GM12878 (cell line): ENCODE measurements around the gene RBMS3. TPM values are rescaled to one million over a fixed set of nuclear protein-coding genes. Genes with fewer than 3 reads are reported as not detected.

Source experiments
- ATAC-seq: fragments of 200-7000 bp; cut with Tn5 transposase; 3 replicates; pipeline ENCODE4 v1.9.1; 2020; ENCODE audit warnings: mild to moderate bottlenecking, moderate library complexity
- BruUV-seq: library from RNA; stranded (reverse); fragments of 400-500 nt; replicated peaks from 2 replicates; lab custom pipeline; 2021; lab: Mats Ljungman, UMichigan
- CTCF ChIA-PET: fragments of 300-600 bp; sonication (Branson Sonifier 250); formaldehyde crosslinking; extraction: SDS; loops from one replicate; lab custom pipeline; 2021; ENCODE audit warnings: inconsistent platforms; lab: Yijun Ruan, JAX
- POLR2A ChIA-PET: fragments of 350-600 bp; formaldehyde crosslinking; extraction: SDS; loops from one replicate; lab custom pipeline; 2021; ENCODE audit warnings: inconsistent platforms; lab: Charles Lee
- RAD21 ChIA-PET: fragments of 300-600 bp; sonication (Branson Sonifier 250); formaldehyde crosslinking; loops from one replicate; lab custom pipeline; 2023; ENCODE audit warnings: antibody characterized with exemption; ENCODE audit not compliant: unreplicated experiment; lab: Charles Lee
- SMC1A ChIA-PET: fragments of 300-600 bp; sonication (Branson Sonifier 250); formaldehyde crosslinking; loops from one replicate; lab custom pipeline; 2023; ENCODE audit not compliant: unreplicated experiment, uncharacterized antibody; lab: Charles Lee
- DNase-seq: peaks from one replicate; pipeline ENCODE4 v3.0.0-alpha.2; 2011; ENCODE audit warnings: low read depth, low spot score
- FAIRE-seq: peaks from 3 replicates; lab custom pipeline; 2011; peaks lifted over from hg19 to GRCh38; lab: Jason Lieb, UNC
- H2AFZ ChIP-seq: 2 replicates; pipeline ENCODE4 v1.6.0; 2011; ENCODE audit warnings: low read depth, low read length, control low read depth; ENCODE audit not compliant: control insufficient read depth
- H3K27ac ChIP-seq: 2 replicates; pipeline ENCODE4 v1.5.1; 2011; ENCODE audit warnings: control low read depth; ENCODE audit not compliant: control insufficient read depth, insufficient read depth
- H3K27me3 ChIP-seq, 2 experiments: replicated peaks in 1 of 2; 2 replicates each; pipeline versions ENCODE4 v1.6.0 to v1.6.1; 2011; ENCODE audit warnings: low read length in 1 of 2; ENCODE audit not compliant: control insufficient read depth in 2 of 2, insufficient read depth in 2 of 2
- H3K36me3 ChIP-seq, 2 experiments: 2 replicates each; pipeline ENCODE4 v1.5.1; 2011; ENCODE audit warnings: low read length in 1 of 2; ENCODE audit not compliant: control insufficient read depth in 2 of 2, insufficient read depth in 2 of 2
- H3K4me1 ChIP-seq: 2 replicates; pipeline ENCODE4 v1.6.1; 2011; ENCODE audit warnings: mild to moderate bottlenecking, low read length, moderate library complexity, mixed read lengths; ENCODE audit not compliant: control insufficient read depth, insufficient read depth
- H3K4me2 ChIP-seq: 2 replicates; pipeline ENCODE4 v1.6.0; 2011; ENCODE audit warnings: control low read depth; ENCODE audit not compliant: control insufficient read depth, insufficient read depth
- H3K4me3 ChIP-seq: fragments of 200-600 bp; sonication (generic); 2 replicates; pipeline ENCODE4 v1.5.1; 2016
- H3K79me2 ChIP-seq: 2 replicates; pipeline ENCODE4 v1.6.0; 2011; ENCODE audit warnings: low read length; ENCODE audit not compliant: control insufficient read depth, insufficient read depth
- H3K9ac ChIP-seq: 2 replicates; pipeline ENCODE4 v1.8.0; 2011; ENCODE audit warnings: low read length, control low read depth, mixed read lengths; ENCODE audit not compliant: control insufficient read depth, insufficient read depth
- H3K9me3 ChIP-seq: replicated peaks from 3 replicates; pipeline ENCODE4 v1.5.1; 2011; ENCODE audit warnings: mild to moderate bottlenecking, low read length; ENCODE audit not compliant: control insufficient read depth, insufficient read depth
- H4K20me1 ChIP-seq: 2 replicates; pipeline ENCODE4 v1.6.0; 2011; ENCODE audit not compliant: control insufficient read depth, insufficient read depth
- CHD2 ChIP-seq: IDR thresholded peaks from 2 replicates; pipeline ENCODE4 v1.6.1; 2011; ENCODE audit warnings: low read depth, low read length, improper control_type of control experiment, borderline replicate concordance
- REST ChIP-seq: IDR thresholded peaks from 2 replicates; pipeline ENCODE4 v1.6.1; 2012; ENCODE audit warnings: mild to moderate bottlenecking, low read depth, low read length
- YY1 ChIP-seq: IDR thresholded peaks from 2 replicates; pipeline ENCODE4 v1.6.1; 2011; ENCODE audit warnings: low read depth, mild to moderate bottlenecking, low read length
- ZNF622 ChIP-seq: fragments of 450-650 bp; IDR thresholded peaks from 2 replicates; pipeline ENCODE4 v1.6.1; 2017; ENCODE audit warnings: mild to moderate bottlenecking, inconsistent platforms
- ZNF687 ChIP-seq: fragments of 450-650 bp; IDR thresholded peaks from 2 replicates; pipeline ENCODE4 v1.6.1; 2017; ENCODE audit warnings: mild to moderate bottlenecking, moderate library complexity
- WGBS: methylation state at CpG from one replicate; pipeline ENCODE4 v1.1.6; 2016; ENCODE audit warnings: low lambda C conversion rate; ENCODE audit not compliant: insufficient replicate concordance, insufficient coverage; ENCODE audit errors: missing lambda C conversion rate; 5-methylcytosine and 5-hydroxymethylcytosine counted together
- in situ Hi-C: fragments of 300-500 bp; cut with MboI; formaldehyde crosslinking; loops from 9 replicates; pipeline ENCODE4 v1.14.3; 2018; ENCODE audit warnings: mixed read lengths
- intact Hi-C: fragments of 100-400 bp; cut with micrococcal nuclease; formaldehyde crosslinking; loops from one replicate; pipeline ENCODE4 v1.14.2; 2022; ENCODE audit not compliant: unreplicated experiment
- polyA plus RNA-seq, 11 experiments: library from polyadenylated mRNA; depleted of rRNA in 4 of 11; unstranded in 6 of 11; stranded (reverse) in 5 of 11; fragments of >200 nt; fragmentation: Nextera tagmentation in 4 of 11; fragmentation: Illumina TruSeq in 1 of 11; extraction: Ambion mirVana in 4 of 11; extraction: Trizol in 1 of 11; gene quantifications; 1 replicate in 1 of 11; 2 replicates in 10 of 11; pipeline versions ENCODE4 v1.2.1 to v1.2.3, GENCODE V29; 2011 to 2016; ENCODE audit warnings: inconsistent platforms in 2 of 11, missing spikeins in 2 of 11, low read depth in 1 of 11
- total RNA-seq, 4 experiments: library from RNA; depleted of rRNA in 3 of 4; stranded (reverse); fragments of >200 nt in 3 of 4; fragmentation: Illumina TruSeq in 1 of 4; extraction: Trizol in 1 of 4; gene quantifications; 2 replicates each; pipeline versions ENCODE4 v1.2.1 to v1.2.3, GENCODE V29; 2013 to 2021

Gene RBMS3
- total and polyA plus RNA-seq, 10 of the 15 experiments (the other 5 are each of a cell fraction or from before 2014, with no cell fraction given), result 0.79 to 4.7 (median 3.1) TPM

- TF ChIP-seq CHD2, result no peak
- no peaks in the 10 kb centered on the region for H3K4me1 ChIP-seq
- H3K36me3 ChIP-seq, result no peaks in the 10 kb centered on the region
- FAIRE-seq (no peak), DNase-seq (no peak), ATAC-seq (no peak)
- ChIA-PET POLR2A (no interaction called here), RAD21 (no interaction called here), CTCF (interaction anchor here (0.6 kb wide), 1 partner anchor 38 kb away, joined by 4 read pairs; no protein-coding TSS in a partner anchor), SMC1A (interaction anchor here (1.3 kb wide), 1 partner anchor 16 kb away, joined by 3 read pairs; no protein-coding TSS in a partner anchor)
- no peak overlapping the region for H3K4me3 ChIP-seq
- H3K9me3 ChIP-seq, result no peaks in the 10 kb centered on the region
- no peak overlapping the region for H3K4me2 ChIP-seq
- WGBS, result 0% methylated on average over 1 of the region's 1 CpG
- no peaks in the 10 kb centered on the region for H4K20me1 ChIP-seq
- no TSS peak for BruUV-seq
- intact Hi-C loops, result no loop called here
- no peak overlapping the region for H3K27ac ChIP-seq
- no peak overlapping the region for H3K9ac ChIP-seq
- no peak overlapping the region for H2AFZ ChIP-seq
- in situ Hi-C loops, result no loop called here
- no peaks in the 10 kb centered on the region for H3K79me2 ChIP-seq
- H3K27me3 ChIP-seq, result no peaks in the 10 kb centered on the region
Observed at GRCh38 chr3:29906906-29907305, 626.0 kb downstream of the RBMS3 start.

- 29% methylated on average over 2 of the region's 2 CpGs for WGBS
- TF ChIP-seq REST (no peak), ZNF622 (no peak), YY1 (no peak), ZNF687 (no peak)
- FAIRE-seq, result no peak
Observed at GRCh38 chr3:29912600-29913288, 631.9 kb downstream of the RBMS3 start.

More at GRCh38 chr3:29912600-29913288, 631.9 kb downstream of the RBMS3 start:
- no peak for DNase-seq
- Histone ChIP-seq H3K9ac (no peak overlapping the region), H3K4me3 (no peak overlapping the region), H3K79me2 (no peaks in the 10 kb centered on the region), H3K36me3 (no peaks in the 10 kb centered on the region), H2AFZ (no peak overlapping the region), H3K27ac (no peak overlapping the region), H4K20me1 (no peaks in the 10 kb centered on the region), H3K4me1 (no peaks in the 10 kb centered on the region), H3K9me3 (no peaks in the 10 kb centered on the region), H3K27me3 (no peaks in the 10 kb centered on the region), H3K4me2 (no peak overlapping the region)
- intact Hi-C loops, result no loop called here
- ChIA-PET RAD21 (no interaction called here), POLR2A (no interaction called here), CTCF (no interaction called here), SMC1A (interaction anchor here (1.3 kb wide), 1 partner anchor 9 kb away, joined by 3 read pairs; no protein-coding TSS in a partner anchor)
- ATAC-seq, result no peak
- no TSS peak for BruUV-seq
- in situ Hi-C loops, result no loop called here
